Measurements from ENCODE around the gene ZNF341.
"Not testable (repeated sequence)": the region's sequence is repeated elsewhere in the genome, so short reads cannot be mapped to it uniquely, and the experiment has no call there.

Gene ZNF341

DNA sequence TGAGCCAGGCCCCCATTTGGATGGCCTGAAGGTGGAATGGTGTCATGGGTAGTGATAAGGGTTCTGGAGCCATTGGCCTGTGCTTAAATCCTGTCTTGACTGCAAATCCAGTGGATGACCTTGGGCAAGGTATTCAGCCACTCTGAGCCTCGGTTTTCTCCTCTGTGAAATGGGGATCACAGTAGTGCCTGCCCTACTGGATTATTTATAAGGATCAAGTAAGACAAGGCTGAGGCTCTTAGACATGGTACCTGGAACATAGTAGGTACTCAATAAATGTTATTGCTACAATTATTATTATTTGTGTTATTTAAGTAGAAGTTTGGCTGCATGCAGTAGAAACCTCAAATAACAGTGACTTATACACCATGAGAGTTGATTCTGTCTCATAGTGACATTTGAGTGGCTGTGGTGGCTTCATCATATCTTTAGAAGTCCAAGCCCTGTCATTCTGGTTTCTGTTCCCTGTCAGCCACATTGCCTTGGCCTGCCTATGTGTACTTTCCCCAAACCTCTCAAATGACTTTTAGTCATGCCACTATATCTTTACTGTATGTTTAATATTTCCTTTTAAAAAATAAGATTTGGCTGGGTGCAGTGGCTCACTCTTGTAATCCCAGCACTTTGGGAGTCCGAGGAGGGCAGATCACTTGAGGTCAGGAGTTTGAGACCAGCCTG is 41.8 kb downstream of the ZNF341 start:
- DNase-seq: peak in 1 of 2 donors; percentile 45

DNA sequence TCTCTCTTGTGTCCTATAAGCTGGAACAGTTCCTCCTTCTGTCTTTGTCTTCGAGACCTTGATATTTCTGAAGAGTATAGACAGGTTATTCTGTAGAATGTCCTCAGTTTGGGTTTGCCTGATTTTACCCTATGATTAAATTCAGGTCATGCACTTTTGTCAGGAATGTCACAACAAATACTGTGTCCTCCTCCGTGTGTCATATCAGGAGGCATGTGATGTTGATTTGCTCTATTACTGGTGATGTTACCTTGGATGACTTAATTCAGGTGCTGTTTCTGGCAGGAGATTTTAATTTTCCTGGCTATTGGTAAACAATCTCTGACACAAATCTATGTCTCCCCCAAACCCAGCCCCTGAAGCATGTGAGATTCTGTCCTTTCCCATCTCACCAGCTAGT is 46.0 kb downstream of the ZNF341 start:
- no peak for DNase-seq

DNA sequence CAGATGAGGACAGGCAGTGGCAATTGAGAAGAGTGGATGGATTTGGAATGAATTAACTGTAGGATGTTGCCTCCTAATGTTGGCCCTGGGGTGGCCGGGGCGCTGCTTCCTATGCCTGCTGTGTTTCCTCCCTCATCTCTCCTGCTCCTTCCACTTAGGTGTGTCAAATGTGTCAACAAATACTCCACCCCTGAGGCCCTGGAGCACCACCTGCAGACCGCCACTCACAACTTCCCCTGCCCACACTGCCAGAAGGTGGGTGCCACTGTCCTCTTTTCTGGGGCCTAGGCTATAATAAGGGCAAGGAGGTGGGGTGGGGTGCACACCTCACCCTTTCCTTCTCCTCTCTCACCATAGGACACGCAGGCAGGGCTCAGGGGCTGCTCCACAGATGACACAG is 49.3 kb downstream of the ZNF341 start:
- no peak for DNase-seq

GRCh38 chr20:33781945-33782344 is 50.1 kb downstream of the ZNF341 start:
- no peak for DNase-seq

- DNase-seq: no peak
Measured at GRCh38 chr20:33783256-33783655, 51.5 kb downstream of the ZNF341 start.

DNA sequence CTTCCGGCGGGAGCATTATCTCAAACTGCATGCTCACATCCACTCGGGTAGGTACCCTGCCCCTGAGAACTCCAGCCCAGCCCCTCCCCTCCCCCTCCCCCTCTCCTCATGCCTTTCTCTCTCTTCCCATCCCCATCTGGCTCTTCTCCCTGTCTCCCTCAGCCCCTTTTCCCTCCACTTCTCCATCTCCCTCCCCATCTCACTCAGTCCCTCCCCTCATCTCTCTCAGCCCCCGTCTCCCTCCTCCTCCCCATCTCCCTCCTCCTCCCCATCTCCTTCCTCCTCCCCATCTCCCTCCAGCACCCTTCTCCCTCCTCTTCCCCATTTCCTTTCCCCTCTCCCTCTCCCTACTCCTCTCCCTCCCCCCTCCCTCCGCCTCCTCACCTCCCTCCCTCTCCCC is 52.0 kb downstream of the ZNF341 start:
- no peak for DNase-seq

DNA sequence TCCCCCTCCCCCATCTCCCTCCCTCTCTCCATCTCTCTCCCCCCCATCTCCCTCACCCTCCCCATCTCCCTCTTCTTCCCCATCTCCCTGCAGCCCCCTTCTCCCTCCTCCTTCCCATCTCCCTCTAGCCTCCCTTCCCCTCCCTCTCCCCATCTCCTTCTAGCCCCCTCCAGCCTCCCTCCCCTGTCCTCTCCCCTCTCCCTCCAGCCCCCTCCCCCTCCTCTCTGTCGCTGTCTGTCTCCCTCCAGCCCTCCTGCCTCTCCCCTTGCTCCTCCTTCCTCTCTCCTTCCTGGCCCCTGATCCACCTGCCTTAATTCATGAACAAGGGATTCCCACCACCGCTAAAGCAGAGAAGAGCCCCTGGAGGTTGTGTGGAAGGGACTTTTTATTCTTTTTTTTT is 52.4 kb downstream of the ZNF341 start:
- no peak for DNase-seq

DNA sequence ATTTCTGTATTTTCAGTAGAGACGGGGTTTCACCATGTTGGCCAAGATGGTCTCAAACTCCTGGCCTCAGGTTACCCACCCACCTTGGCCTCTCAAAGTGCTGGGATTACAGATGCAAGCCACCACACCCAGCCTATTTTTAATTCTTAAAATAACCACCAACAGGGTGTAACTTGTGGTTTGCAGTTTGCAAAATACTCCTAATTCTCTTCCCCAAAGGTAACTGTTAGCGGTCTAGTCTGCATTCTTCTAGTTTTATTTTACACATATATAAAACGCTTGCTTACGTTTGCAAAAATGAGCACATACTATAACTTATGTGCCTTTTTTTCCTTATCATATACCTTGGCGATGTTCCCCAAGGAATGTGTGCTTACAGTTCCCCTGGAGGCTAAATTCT is 53.7 kb downstream of the ZNF341 start:
- DNase-seq: no peak

GRCh38 chr20:33787253-33787891 is 55.6 kb downstream of the ZNF341 start:
- DNase-seq: no peak

DNA sequence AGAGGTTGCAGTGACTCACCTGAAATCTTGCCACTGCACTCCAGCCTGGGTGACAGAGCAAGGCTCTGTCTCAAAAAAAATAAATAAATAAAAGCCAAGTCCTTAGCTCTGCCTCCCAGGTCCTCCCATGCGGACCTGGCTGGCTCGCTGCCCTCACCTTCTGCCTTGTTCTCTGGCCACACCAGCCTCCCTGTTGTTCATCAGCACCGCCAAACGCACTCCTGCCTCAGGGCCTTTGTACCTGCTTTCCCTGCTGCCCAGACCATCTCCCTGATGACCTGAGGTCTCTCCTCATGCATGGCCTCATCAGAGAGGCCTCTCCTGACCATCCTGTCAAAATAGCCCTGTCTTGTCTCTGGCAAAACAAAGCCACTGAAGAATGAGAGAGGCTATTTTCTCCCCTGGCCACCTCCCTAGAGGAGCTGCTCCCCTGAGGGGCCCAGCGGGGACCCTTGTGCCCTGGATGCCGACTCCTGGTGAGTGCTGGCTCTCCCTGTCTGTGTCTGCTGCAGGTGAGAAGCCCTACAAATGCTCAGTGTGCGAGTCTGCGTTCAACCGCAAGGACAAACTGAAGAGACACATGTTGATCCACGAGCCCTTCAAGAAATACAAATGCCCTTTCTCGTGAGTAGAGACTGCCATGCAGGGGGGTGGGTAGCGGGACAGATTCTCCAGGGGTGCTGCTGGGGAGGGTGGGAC is 56.7 kb downstream of the ZNF341 start:
- no peak for DNase-seq

GRCh38 chr20:33789109-33789857 is 57.5 kb downstream of the ZNF341 start:
- no peak for DNase-seq

GRCh38 chr20:33789858-33790182 is 58.0 kb downstream of the ZNF341 start:
- DNase-seq: no peak

- DNase-seq: no peak
Measured at GRCh38 chr20:33790566-33790965, 58.8 kb downstream of the ZNF341 start.

DNA sequence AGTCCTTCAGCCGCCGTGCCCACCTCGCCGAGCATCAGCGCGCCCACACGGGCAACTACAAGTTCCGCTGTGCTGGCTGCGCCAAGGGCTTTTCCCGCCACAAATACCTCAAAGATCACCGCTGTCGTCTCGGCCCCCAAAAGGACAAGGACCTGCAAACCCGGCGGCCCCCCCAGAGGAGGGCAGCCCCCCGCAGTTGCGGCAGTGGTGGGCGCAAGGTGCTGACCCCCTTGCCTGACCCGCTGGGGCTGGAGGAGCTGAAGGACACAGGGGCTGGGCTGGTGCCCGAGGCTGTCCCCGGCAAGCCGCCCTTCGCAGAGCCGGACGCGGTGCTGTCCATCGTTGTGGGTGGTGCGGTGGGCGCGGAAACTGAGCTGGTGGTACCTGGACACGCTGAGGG is 59.2 kb downstream of the ZNF341 start:
- no peak for DNase-seq

- no peak for DNase-seq
Measured at GRCh38 chr20:33791540-33791939, 59.7 kb downstream of the ZNF341 start.

- peak; percentile 48 to 50 for DNase-seq
Measured at GRCh38 chr20:33791959-33792597, 60.3 kb downstream of the ZNF341 start.

- not testable (repeated sequence) for DNase-seq
Measured at GRCh38 chr20:33792598-33792989, 60.8 kb downstream of the ZNF341 start.

DNA sequence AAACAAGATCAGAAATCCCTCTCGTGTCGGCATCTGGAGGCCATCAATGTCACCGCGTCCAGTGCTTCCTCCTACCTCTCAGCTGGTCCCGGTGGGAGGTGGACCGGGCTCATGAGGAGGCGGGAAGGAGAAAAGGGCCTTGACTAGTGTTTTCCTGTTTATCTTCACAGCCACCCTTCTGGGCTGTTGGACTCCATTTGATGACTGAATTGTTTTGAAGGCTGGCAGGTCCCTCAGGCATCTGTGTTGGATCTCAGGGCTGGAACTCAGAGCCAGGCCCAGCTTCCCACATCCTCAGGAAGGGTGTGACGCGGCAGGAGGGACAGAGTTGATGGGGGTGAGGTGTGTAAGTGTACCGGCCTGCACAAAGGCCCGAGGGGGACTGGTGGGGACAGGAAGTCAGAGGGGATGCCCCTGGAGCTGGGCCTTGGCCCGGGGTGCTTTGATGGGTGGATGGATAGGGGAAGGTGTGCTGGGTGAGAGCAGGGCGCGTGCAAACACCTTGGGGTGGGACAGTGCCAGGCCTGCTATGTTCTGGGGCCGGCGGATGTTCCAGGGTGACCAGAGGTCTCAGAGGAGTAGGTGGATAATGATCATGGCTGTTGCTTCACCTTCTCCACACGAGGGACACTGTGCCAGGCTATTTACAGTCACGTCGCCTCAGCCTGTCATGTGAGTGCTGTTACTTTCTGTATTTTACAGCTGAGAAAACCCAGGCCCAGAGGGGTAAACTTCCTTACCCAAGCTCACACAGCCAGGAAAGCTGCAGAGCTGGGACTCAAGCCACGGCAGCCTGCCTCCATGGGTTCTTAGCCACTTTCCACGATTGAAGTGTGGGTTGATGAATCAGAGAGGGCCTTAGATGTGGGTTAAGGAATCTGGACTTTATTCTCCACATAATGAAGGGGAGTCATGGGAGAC is 61.5 kb downstream of the ZNF341 start:
- no peak for DNase-seq

DNA sequence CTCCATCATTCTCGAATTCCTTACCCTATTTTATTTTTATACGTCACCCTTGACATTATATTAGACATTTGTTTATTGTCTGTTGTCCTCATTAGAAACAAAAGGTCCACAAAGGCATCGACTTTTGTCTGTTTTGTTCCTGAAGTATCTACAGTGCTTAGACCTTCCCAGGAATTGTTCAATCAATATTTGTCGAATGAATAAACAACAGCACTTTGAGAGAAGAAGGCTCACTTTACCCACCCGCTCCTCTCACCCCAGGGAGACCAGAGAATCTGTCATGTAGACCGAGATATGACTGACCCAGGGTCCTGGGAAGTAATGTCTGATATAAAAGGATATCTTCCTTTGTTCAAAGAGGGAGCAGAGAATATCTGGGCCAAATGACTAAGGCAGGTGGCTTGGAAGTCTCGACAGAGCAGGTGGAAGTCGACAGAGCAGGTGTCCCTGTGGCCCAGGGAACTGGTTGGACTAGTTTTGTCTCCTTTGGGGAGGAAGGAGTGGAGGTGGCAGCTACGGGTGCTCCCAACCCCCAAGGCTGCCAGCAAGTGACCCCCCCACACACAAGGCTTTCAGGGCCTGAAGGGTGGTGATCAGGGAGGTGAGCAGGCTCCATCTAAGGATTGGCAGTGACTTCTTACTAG is 64.6 kb downstream of the ZNF341 start:
- no peak for DNase-seq

DNA sequence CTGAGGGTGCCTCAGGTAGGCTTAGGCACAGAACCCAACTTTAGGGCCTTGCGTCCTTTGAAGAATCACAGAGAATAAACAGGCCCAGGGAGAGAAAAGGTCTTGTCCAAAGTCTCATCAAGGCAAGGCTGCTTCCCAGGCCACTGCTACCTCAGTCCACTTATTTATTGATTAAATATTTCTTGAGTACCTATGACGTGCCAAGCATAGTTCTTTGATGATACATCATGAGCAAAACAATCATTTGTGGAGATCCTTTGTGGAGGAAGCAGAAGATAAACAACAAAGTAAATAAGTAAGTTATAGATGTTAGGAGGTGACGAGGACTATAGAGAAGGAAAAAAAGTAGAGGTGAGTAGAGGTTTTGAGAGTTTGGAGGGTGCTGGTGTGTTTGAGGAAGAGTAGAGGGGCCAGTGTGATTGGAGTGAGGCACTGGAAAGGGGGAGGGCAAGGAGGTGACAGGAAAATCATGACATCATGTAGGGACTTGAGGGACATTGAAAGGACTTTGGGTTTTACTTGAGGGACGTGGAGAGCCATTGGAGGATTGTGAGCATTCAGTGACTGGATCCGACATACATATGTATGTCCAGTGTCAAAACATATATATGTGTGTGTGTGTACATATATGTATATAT is 65.2 kb downstream of the ZNF341 start:
- no peak for DNase-seq

DNA sequence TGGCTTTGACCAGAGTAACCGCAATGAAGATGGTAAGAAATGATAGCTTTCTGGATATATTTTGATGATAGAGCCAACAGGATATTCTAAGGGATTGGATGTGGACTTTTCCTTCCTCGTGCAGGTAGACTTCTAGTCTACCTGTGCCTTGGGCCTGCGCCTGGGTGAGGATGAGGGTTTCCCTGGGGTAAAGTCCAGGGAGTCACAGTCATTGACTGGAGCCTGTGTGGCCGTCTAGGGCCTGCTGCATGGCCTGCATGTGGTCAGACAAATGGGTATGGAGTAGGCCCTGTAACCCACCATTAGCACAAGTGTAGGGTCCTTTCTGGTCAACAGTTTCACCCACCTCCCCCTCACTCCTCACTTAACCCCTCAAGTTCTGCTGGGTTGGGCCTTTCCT is 66.6 kb downstream of the ZNF341 start:
- no peak for DNase-seq

Data from CD4-positive, alpha-beta T cell treated with Interleukin-4 for 1 hour (primary cell).